CD1c-positive myeloid dendritic cell (primary cell): ENCODE data around the gene SNX11.

ENCODE experiments used
- DNase-seq: peaks from one replicate; pipeline ENCODE4 v3.0.0-alpha.2; 2016; ENCODE audit errors: extremely low spot score

Gene SNX11

DNA sequence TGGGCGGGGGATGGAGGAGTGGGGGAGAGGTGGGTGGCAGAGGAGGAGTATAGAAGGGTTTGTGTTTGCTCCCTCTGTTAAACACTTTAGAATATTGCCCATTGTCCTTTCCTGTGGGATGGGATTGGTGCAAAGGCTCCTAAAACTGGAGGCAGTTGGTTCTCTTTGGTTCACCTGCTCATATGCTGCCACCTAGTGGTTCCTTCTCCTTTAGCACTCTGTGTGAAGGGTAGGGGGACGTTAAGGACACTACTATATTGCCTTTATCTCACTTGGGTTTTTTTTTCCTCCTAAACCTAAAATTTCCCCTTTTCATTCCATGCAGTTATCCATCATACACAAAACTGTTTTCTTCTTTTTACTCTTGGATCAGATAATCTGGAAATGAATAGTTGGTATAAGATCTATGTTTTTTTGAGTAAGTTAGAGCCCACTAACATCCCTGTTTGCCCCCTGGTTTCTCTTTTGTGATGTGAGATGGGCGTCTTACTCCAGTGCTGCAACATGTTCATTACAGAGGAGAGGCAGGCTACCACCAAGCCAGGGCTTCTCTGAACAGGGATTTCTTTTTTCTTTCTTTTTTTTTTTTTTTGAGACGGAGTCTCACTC is 23.8 kb downstream of the SNX11 start:
- DNase-seq, result peak; percentile 72

DNA sequence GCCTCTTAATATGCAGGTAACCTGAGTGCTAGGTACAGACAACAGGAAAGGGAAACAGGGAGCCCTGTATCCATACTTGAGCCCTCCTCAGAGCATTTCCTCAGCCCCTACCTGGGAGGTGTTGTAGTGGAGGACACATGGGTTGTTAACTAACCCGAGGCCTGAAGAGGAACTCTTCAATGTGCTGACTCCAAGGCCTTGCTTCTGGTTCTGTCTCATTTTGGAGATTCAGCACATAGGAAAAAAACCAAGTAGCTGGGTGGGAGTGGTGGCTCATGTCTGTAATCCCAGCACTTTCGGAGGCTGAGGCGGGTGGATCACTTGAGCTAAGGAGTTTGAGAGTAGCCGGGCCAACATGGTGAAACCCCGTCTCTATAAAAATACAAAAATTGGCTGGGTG is 24.8 kb downstream of the SNX11 start:
- DNase-seq, result no peak

DNA sequence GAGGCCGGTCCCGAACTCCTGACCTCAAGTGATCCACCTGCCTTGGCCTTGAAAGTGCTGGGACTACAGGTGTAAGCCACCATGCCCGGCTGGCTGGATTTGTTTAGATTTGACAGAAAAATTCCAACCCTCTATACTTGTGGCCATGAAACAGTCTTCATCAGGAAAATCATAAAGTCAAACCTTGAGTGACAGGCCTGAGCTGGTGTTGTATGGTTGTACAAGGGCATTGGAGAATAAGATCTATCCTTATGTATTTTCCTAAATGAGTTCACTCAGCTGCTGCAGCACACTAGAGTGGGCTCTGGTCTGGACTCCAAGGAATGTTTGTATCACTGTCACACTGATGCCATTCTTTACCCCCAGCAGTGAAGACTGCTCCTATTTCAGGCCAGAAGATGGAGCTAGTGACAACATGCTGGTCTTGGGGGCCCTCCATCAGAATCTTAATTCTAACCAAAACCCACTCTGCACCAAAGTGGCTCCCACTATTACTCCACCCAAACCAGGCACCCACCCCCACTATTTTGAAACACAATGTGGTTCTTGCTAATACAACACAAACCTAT is 27.4 kb downstream of the SNX11 start:
- no peak for DNase-seq

DNA sequence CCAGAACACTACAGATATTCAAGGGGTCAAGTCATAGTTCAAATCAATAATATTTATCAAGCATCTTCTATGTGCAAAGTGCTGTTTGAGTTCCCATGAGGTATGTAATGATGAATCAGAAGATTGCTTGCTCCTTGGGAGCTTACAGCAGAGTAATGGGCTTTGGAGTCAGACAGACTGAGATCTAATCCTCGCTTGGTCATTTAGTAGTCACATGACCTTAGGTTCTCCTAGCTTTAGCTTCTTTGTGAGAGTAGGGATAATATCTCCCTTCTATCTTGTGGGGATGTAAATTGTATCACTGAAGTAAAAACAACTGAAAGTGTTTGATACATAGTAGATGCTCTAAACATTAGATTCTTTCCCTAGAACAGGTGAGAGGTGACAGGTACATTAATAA is 30.1 kb downstream of the SNX11 start:
- DNase-seq, result no peak

DNA sequence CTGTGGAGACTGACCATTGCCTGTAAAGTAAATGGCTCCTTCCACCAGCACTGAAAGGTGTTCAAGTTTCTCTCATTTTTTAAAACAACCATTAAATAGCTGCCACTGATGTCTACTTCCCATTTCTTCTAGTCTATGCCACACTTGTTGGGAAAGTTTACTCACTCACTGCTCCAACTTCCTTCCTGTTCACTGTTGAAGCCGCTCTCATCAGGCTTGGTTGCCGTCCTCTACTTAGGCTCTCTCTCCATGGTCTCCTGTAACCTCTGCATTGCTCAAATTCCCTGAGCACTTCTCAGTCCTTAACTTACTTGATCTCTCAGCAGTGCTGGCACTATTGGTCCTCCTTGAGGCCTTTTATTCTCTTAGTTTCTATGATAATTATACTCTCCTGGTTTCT is 32.4 kb downstream of the SNX11 start:
- DNase-seq, result peak; percentile 36

DNA sequence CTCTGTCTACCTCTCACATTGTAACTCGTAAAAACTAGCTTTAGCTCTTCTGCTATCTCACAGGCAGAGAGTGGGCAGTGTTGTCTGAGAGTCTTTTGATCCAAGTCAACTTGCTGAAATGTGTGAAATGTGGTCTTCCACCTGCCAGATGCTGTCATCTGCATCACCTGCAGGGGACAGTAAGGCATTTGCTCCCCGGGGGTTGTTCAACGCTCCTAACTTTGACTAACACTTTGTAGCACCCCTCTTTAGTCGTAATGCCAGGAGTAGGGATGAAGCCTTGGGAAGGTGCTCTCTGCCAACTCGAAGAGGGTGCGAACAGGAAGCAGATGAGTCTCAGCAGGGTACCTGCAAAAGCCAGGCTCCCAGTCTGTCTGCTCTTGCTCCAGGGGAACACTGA is 36.1 kb downstream of the SNX11 start:
- no peak for DNase-seq

DNA sequence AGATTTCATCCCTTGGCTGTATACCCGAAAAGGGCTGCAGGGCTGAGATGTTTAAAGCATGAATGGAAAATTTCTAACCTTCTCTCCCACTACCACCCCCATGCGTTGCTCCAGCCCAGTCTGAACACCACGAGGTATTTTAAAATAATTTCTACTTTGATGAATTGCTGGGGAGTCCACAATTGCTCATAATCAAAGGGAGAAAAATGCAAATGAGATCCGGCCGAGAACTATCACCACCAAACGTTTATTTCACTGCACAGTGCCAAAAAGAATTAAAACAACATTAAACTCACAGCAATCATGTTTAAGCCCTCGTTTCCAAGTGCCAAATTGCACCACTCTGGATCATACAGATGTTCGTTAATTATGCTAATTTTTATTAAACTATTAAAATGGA is 36.7 kb downstream of the SNX11 start:
- no peak for DNase-seq

DNA sequence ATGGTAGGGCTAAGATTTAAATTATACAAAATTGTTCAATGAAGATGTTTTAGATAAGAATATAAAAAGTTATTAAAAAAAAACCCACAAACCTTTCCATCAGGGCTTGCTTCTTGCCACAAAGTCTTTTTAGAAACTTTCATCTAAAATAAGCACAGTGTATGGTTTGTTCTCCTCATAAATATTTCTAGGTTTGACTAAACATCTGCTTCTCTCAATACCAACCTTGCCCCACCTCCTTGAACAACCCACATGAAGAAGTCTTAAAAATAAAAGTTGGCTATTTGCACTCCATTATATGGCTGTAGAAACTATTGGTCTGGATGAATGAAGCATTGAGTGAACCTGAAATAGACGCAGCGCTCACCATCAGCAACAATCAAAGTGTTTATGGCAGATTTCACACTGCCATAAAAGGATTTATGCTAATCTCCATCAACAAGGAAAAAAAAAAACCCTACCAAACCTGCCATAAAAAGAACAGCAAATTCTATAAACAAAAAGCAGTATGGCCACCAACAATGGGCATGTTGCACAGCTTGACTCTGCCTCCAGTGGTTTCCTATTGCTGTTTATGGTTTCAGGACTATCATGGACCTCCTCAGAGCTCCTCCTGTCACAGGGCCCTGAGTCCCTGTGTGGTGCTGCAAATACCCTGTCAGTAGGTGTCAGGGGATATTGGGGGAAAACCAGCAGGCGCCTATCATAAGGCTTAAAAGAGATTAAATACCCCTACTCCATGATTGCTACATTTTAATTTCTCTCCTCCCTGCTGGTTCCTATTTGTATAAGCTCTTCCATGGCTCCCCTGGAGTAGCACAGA is 37.6 kb downstream of the SNX11 start:
- no peak for DNase-seq

DNA sequence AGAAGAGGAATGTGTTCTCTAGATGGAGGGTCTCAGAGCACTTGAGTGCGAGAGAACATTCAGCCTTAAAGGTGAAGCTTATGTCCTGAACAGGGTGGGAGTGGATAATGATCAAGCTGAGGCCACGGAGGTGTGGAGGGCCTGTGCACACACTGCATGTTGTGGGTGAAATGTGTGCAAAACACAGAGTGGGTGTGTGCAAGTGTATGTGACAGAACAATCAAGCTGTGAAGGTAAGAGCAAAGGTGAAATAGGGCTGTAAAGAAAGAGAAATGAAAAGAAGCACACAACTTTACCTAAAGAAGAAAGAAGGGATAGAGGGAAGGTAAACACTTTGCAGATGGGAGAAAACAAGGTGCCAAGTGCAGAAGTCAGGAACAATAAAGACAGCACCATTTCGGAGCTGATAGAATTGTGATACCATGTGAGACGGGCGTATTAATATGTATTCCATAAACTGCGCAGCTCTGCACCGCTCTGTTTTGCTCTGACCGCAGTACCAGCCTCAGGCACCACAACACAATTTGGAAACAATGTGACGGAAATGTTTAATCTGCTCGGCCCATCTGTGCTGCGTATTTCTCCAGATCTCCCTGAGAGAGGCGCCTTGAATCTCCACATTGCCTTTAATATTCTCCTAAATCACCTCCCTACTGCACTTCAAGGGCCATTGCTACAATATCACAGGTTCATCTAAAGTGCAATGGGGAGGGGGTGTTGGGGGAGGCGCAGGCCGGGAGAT is 40.6 kb downstream of the SNX11 start:
- no peak for DNase-seq

DNA sequence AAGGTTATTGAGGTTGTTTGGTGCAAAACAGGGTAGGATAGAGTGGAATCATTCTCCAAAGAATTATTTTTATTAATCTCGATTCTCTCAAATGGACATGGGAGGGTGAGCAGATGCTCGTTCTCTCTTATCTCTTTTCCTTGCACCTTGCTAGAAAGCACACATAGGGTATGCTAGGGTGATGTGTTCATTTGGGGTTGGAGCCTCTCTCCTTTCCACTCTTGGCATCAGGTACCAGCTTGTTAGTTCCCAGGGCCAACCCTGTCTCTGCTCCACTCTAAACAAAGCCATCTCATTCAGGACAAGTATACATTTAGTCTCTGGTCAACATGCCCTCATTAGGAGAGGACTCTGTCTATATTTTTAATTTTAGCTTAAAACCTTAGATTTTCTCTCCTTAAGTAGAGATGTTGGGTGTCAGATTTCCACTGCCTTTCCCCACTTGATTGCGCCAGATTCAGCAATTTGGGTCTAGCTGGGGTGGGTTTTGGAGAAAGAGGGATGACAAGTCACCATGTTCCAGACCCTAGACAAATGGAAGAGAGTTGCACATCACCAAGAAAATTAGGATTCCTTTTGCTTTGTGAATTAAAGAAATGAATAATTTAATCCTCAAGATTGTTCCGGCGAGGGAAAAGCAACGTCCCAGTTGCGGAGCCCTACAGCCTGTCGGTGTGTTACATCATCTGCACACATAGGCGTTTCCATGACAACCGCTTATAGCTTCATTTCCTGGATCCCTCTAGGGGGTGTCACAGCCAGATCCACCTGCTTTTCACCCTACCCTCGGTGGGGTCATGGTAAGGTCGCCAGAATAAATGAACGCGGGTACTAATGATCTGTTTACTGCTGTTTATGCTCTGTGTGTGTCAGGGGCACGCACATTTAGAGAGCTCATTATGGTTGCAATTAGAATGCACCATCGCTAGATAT is 41.6 kb downstream of the SNX11 start:
- no peak for DNase-seq

DNA sequence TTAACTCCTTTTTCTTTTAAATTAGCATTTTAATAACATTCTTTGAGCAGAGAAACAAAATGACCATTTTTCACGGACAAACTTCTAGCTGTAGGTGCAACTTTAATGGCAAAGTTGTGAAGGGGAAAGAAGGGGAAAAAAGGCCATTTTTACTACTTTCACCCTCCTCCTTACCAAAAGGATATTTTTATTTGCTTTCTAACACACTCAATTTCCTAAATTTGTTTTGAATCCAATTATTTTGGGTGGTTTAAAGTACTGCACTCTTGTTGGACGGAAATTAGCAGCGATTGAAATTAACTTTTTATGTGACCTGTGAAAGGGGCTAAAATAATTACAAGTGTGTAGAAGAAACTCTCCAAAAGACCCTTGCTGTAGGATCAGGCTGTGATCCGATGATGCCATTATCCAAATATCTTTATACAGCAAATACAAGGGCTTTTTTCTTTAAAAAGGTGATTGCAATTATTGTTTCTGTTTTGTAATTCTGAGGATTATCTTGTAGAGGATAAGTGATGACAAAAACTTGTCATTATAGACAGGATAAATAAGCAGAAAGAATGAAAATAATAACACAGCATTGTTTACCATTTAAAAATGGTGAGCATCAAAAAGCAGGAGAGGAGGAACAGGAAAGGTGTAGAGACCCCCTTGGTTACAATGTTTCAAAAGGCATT is 42.4 kb downstream of the SNX11 start:
- DNase-seq, result no peak

DNA sequence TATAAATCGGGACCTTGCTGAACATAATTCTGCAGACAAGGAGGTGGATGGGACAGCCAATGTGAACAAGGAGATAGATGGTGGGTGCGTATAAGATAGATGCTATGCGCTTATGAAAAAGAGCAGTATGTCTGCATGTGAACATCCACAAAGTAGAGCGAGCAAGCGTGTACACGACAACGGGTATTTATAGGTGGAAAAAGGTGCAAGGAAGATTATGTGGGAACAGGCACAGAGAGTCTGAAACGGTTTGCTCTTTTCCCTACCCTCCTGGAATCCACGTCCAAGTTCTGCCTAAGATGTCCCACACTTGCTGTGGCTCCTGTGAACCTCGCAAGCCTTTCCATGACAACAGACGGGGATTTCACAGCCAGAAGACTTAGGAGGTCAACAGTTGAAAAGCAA is 43.0 kb downstream of the SNX11 start:
- DNase-seq, result no peak

DNA sequence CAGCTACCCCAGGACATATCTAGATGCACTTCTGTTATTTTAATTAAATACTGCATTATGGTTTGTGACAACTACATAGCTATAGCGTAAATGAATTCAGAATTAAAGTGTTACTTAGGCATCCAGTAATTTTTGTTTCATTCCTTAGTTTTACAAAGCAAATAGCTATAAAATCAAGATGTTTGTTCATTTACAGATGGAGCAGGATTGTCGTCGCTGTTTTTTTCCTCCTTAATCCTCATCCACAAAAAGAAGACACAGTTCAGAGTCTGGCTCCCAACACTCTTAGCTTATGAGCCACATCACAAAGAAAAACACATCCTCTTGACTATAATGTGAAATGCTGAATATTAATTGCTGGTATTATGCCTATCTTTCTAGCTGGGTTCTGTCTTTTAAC is 43.7 kb downstream of the SNX11 start:
- no peak for DNase-seq

DNA sequence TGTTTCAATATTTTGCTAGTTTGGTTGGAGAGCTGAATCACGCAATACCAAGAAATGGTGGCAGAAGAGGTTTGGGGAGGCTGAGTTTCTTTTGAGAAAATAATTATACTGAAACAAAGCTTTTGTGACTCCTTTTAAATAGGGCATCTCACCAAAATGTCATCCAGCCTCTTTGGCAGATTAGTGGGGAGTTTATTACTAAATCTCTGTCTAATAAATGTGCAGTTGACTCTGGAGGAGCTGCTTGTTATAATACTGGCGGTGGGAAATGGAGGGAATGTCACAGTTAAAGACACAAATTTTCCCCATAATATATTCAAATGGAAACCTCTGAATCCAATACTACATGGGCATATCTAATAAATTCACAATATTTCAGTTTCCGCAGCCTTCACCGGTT is 44.7 kb downstream of the SNX11 start:
- DNase-seq, result no peak

DNA sequence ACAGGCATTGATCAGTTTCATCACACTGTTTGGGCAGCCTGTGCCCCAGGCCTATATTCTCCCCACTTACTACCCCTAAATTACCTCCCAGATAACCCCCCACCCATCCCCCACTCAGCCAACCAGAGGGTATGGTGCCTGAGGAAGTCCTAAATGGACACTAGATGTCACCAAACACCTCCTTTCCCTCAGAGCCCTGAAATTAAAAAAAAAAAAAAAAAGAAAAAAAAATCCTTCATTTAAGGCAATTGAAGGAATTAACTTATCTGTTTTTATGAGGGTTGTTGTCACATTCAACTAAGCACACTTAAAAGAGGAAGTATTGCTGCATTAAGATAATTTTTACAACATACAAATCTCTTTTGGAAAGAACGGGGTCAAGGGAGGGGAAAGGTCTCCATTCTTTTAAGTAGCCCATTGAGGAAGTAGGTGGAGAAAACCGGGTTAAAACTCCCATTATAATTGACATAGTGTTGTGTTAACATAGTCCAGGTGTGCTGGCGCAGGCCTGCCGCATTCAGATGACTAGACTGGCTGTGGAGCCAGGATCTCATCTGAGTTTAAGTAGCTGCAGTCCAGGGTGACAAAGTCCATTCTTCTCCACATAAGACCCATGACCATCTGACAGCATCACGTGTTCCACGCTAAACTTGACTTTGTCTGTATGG is 46.3 kb downstream of the SNX11 start:
- no peak for DNase-seq

DNA sequence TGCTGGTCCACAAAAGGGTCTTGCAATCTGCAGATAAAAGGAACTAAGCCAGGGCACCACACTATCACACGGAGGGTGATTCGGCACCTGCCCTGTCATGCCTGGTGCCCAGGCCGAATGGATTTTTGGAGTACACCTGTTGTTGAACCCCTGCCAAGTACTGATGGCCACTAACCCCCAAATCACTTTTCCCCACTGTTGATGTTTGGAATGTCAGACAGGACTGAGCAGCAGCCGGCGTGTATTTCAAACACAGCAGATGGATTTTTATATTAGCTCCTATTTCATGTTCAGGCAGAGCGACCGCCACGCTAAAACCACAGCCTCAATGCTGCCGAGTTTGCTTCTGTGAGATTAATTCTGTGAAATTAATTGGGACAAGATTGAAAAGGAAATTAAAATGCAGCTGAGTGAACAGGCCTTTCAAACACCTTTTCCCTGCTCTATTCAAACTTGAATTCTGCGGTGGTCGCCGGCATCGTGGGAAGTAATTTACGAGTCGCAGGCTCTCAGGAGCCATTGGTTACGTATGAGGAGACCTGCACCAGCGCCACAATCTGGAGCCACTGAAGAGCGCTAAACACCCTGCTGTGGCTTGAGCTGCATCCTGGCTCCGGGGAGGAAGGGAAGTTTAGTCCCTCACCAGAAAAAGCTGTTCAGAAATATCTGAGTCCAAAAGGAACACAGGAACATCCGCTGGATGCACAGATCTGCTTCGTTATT is 48.5 kb downstream of the SNX11 start:
- DNase-seq, result no peak

DNA sequence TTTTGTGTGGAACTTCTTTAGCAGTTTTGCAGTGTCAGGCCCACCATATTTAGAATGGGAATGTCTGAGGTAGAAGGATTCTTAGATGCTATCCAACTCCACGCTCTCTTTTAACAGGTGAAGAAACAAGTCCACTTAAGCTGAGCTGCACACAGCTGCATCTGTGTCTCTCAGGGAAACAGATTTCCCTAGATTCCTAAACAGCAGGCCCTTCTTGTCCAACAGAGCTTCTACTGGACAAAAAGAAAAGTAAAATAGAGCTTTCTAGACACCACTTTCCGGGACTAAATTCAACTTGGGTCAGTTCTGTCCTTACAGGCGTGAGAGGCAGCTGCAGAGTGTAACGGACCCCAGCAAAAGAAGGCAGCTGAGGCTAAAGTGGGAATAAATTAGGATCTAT is 51.7 kb downstream of the SNX11 start:
- DNase-seq, result no peak

DNA sequence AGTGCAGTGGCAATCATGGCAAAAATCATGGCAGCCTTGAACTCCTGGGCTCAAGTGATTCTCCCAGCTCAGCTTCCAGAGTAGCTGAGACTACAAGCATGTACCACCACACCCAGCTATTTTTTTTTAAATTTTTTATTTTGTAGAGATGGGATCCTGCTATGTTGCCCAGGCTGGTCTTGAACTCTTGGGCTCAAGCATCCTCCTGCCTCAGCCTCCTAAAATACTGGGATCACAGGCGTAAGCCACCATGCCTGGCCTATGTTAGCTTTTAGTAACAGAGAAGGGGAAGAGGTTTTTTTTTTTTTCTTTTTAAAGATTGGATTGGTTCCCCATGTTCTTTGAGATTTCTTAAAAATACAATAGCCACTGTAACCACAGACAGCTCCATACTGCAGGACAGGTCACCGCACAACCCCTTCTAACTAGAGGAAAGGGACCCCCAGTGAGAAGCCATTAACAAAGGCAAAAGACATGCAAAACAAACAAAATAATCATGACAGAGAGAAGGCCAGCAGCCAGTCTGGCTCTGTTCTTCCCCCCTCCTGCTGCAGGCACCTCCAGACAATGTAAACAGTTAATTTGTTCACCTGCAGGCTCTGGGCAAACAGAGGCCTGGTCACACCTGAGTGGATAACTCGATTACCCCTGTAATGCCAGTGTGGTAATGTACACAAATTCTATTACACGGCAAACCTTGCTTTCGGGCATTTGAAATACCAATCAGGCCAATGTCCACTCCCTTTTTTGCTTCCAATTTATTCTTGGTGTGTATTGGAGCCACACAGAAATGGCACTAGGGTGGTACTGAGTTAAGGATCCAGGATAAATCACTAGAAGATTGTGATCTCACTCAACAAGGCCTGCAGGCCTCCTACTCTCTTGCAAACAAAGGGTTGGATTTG is 52.9 kb downstream of the SNX11 start:
- no peak for DNase-seq
